ENCODE measurements around the gene PAH.
A peak's percentile ranks its signal among the peaks of the same experiment; 100 is the strongest.

Gene PAH

GRCh38 chr12:102816816-102817434 is 100.1 kb downstream of the PAH start:
- Histone ChIP-seq H3F3A (ENCODE audit: low read depth) (no peaks in the 10 kb centered on the region), H3K4me1 (ENCODE audit: insufficient read depth, low read length, poor library complexity, severe bottlenecking) (no peaks in the 10 kb centered on the region), H3K27me3 (ENCODE audit: insufficient read depth, low read length, poor library complexity, severe bottlenecking) (no peaks in the 10 kb centered on the region), H2AFZ (ENCODE audit: low read length) (no peak overlapping the region), H3K9me2 (replicated peaks; ENCODE audit: low read depth, low read length) (no peaks in the 10 kb centered on the region), H4K20me1 (ENCODE audit: insufficient read depth, low read length, poor library complexity, severe bottlenecking) (no peaks in the 10 kb centered on the region), H3K4me3 (ENCODE audit: low read length, poor library complexity, severe bottlenecking) (no peak overlapping the region), H3K9me3 (ENCODE audit: insufficient read depth, low read depth, low read length) (no peaks in the 10 kb centered on the region), H3K9ac (ENCODE audit: low read depth, low read length, poor library complexity, severe bottlenecking) (no peak overlapping the region), H3K36me3 (ENCODE audit: insufficient read depth, low read length) (no peaks in the 10 kb centered on the region), H3K79me2 (ENCODE audit: insufficient read depth, low read length) (no peaks in the 10 kb centered on the region), H3K4me2 (ENCODE audit: low read depth, low read length, poor library complexity, severe bottlenecking) (no peak overlapping the region)
- TF ChIP-seq EZH2phosphoT487 (IDR thresholded peaks at IDR 0.05; ENCODE audit: borderline replicate concordance) (no peak), CTCF (conservative IDR thresholded peaks at IDR 0.05; ENCODE audit: low read length) (peak; percentile 77)

- Histone ChIP-seq H3K36me3 (ENCODE audit: insufficient read depth, low read length) (no peaks in the 10 kb centered on the region), H3K4me1 (ENCODE audit: insufficient read depth, low read length, poor library complexity, severe bottlenecking) (no peaks in the 10 kb centered on the region), H3K79me2 (ENCODE audit: insufficient read depth, low read length) (no peaks in the 10 kb centered on the region), H3K4me3 (ENCODE audit: low read length, poor library complexity, severe bottlenecking) (no peak overlapping the region), H3K9ac (ENCODE audit: low read depth, low read length, poor library complexity, severe bottlenecking) (no peak overlapping the region), H3K4me2 (ENCODE audit: low read depth, low read length, poor library complexity, severe bottlenecking) (no peak overlapping the region), H3K9me3 (ENCODE audit: insufficient read depth, low read depth, low read length) (no peaks in the 10 kb centered on the region), H3K27me3 (ENCODE audit: insufficient read depth, low read length, poor library complexity, severe bottlenecking) (no peaks in the 10 kb centered on the region), H4K20me1 (ENCODE audit: insufficient read depth, low read length, poor library complexity, severe bottlenecking) (no peaks in the 10 kb centered on the region), H2AFZ (ENCODE audit: low read length) (no peak overlapping the region), H3F3A (ENCODE audit: low read depth) (no peaks in the 10 kb centered on the region), H3K9me2 (replicated peaks; ENCODE audit: low read depth, low read length) (no peaks in the 10 kb centered on the region)
- TF ChIP-seq CTCF (conservative IDR thresholded peaks at IDR 0.05; ENCODE audit: low read length) (no peak), EZH2phosphoT487 (IDR thresholded peaks at IDR 0.05; ENCODE audit: borderline replicate concordance) (no peak)
Observed at GRCh38 chr12:102814691-102815367, 102.2 kb downstream of the PAH start.

GRCh38 chr12:102812344-102812743 is 104.7 kb downstream of the PAH start:
- TF ChIP-seq CTCF (conservative IDR thresholded peaks at IDR 0.05; ENCODE audit: low read length) (no peak), EZH2phosphoT487 (IDR thresholded peaks at IDR 0.05; ENCODE audit: borderline replicate concordance) (no peak)
- H3K27me3 ChIP-seq (ENCODE audit: insufficient read depth, low read length, poor library complexity, severe bottlenecking): no peaks in the 10 kb centered on the region
- no peak overlapping the region for H3K4me3 ChIP-seq (ENCODE audit: low read length, poor library complexity, severe bottlenecking)
- H3K9ac ChIP-seq (ENCODE audit: low read depth, low read length, poor library complexity, severe bottlenecking): no peak overlapping the region
- no peaks in the 10 kb centered on the region for H3K4me1 ChIP-seq (ENCODE audit: insufficient read depth, low read length, poor library complexity, severe bottlenecking)
- no peak overlapping the region for H2AFZ ChIP-seq (ENCODE audit: low read length)
- H3K4me2 ChIP-seq (ENCODE audit: low read depth, low read length, poor library complexity, severe bottlenecking): no peak overlapping the region
- no peaks in the 10 kb centered on the region for H3K79me2 ChIP-seq (ENCODE audit: insufficient read depth, low read length)
- no peaks in the 10 kb centered on the region for H4K20me1 ChIP-seq (ENCODE audit: insufficient read depth, low read length, poor library complexity, severe bottlenecking)
- H3K9me3 ChIP-seq (ENCODE audit: insufficient read depth, low read depth, low read length): no peaks in the 10 kb centered on the region
- H3F3A ChIP-seq (ENCODE audit: low read depth): no peaks in the 10 kb centered on the region
- H3K36me3 ChIP-seq (ENCODE audit: insufficient read depth, low read length): no peaks in the 10 kb centered on the region
- no peaks in the 10 kb centered on the region for H3K9me2 ChIP-seq (replicated peaks; ENCODE audit: low read depth, low read length)

Measured in Loucy (cell line).